Keratinocyte (primary cell): ENCODE data around the gene AGXT2. TPM values are rescaled to one million over a fixed set of nuclear protein-coding genes. Genes with fewer than 3 reads are reported as not detected.

Experiments used
- DNase-seq: peaks from one replicate; pipeline ENCODE4 v3.0.0-alpha.2; 2011; ENCODE audit warnings: low read depth, missing footprints, low spot score
- FAIRE-seq: peaks from 2 replicates; lab custom pipeline; 2011; peaks lifted over from hg19 to GRCh38; lab: Jason Lieb, UNC
- H2AFZ ChIP-seq: 2 replicates; pipeline ENCODE4 v1.6.0; 2012; ENCODE audit warnings: low read length, control low read depth, inconsistent platforms; ENCODE audit not compliant: control insufficient read depth
- H3K27ac ChIP-seq: 2 replicates; pipeline ENCODE4 v1.5.1; 2011; ENCODE audit warnings: low read length; ENCODE audit not compliant: control insufficient read depth, insufficient read depth
- H3K27me3 ChIP-seq: 3 replicates; pipeline ENCODE4 v1.6.0; 2011; ENCODE audit warnings: low read length; ENCODE audit not compliant: control insufficient read depth, insufficient read depth; ENCODE audit errors: extremely low read depth
- H3K36me3 ChIP-seq, 2 experiments: 2 replicates in 1 of 2; 3 replicates in 1 of 2; pipeline ENCODE4 v1.5.1; 2011; ENCODE audit warnings: low read length in 2 of 2, mild to moderate bottlenecking in 1 of 2; ENCODE audit not compliant: control insufficient read depth in 2 of 2, insufficient read depth in 2 of 2; ENCODE audit errors: extremely low read depth in 1 of 2
- H3K4me1 ChIP-seq: 3 replicates; pipeline ENCODE4 v1.5.1; 2011; ENCODE audit warnings: low read length; ENCODE audit not compliant: control insufficient read depth, insufficient read depth; ENCODE audit errors: extremely low read depth
- H3K4me2 ChIP-seq: 3 replicates; pipeline ENCODE4 v1.6.0; 2011; ENCODE audit warnings: low read depth, low read length; ENCODE audit not compliant: control insufficient read depth, insufficient read depth; ENCODE audit errors: extremely low read depth
- H3K4me3 ChIP-seq, 3 experiments: fragments of 200-600 bp in 1 of 3; sonication (generic) in 1 of 3; 2 replicates in 2 of 3; 3 replicates in 1 of 3; pipeline ENCODE4 v1.5.1; 2011 to 2016; ENCODE audit warnings: low read length in 3 of 3, mild to moderate bottlenecking in 3 of 3, control low read depth in 2 of 3, inconsistent platforms in 1 of 3, low read depth in 1 of 3, mixed read lengths in 1 of 3, mixed run types in 1 of 3, moderate library complexity in 1 of 3; ENCODE audit not compliant: control insufficient read depth in 2 of 3, insufficient read depth in 2 of 3; ENCODE audit errors: extremely low read depth in 1 of 3
- H3K79me2 ChIP-seq: 2 replicates; pipeline ENCODE4 v1.6.0; 2012; ENCODE audit warnings: low read length; ENCODE audit not compliant: control insufficient read depth, insufficient read depth
- H3K9ac ChIP-seq: 3 replicates; pipeline ENCODE4 v1.6.0; 2011; ENCODE audit warnings: low read length; ENCODE audit not compliant: control insufficient read depth, insufficient read depth; ENCODE audit errors: extremely low read depth
- H3K9me1 ChIP-seq: 3 replicates; pipeline ENCODE4 v1.6.0; 2011; ENCODE audit warnings: low read length; ENCODE audit not compliant: control insufficient read depth, insufficient read depth; ENCODE audit errors: extremely low read depth
- H3K9me3 ChIP-seq: 2 replicates; pipeline ENCODE4 v1.5.1; 2012; ENCODE audit warnings: low read depth, low read length; ENCODE audit not compliant: control insufficient read depth
- H4K20me1 ChIP-seq: 3 replicates; pipeline ENCODE4 v1.6.0; 2011; ENCODE audit warnings: low read length; ENCODE audit not compliant: control insufficient read depth, insufficient read depth; ENCODE audit errors: extremely low read depth
- CTCF ChIP-seq, 3 experiments: IDR thresholded peaks in 1 of 3; conservative IDR thresholded peaks in 1 of 3; optimal IDR thresholded peaks in 1 of 3; 2 replicates in 2 of 3; 3 replicates in 1 of 3; pipeline versions ENCODE3 to v1.5.1; 2011; ENCODE audit warnings: low read length in 3 of 3, mild to moderate bottlenecking in 3 of 3, moderate library complexity in 2 of 3, control low read depth in 1 of 3, inconsistent platforms in 1 of 3; ENCODE audit not compliant: insufficient read depth in 2 of 3; ENCODE audit errors: extremely low read depth in 1 of 3
- EZH2 ChIP-seq: IDR thresholded peaks from one replicate; pipeline ENCODE4 v1.6.1; 2012; ENCODE audit warnings: inconsistent platforms, mild to moderate bottlenecking, low read length, moderate library complexity
- dilution Hi-C: fragments of 300-500 bp; cut with MboI; formaldehyde crosslinking; loops from one replicate; pipeline ENCODE4 v1.7.0; 2020; ENCODE audit warnings: low sequenced_read_pairs; ENCODE audit not compliant: extremely low pct_ligation_motif_present
- polyA plus RNA-seq, 5 experiments: library from polyadenylated mRNA; depleted of rRNA in 3 of 5; stranded (reverse) in 3 of 5; stranded (forward) in 1 of 5; unstranded in 1 of 5; fragments of >200 nt; gene quantifications; 1 replicate in 1 of 5; 2 replicates in 3 of 5; 3 replicates in 1 of 5; pipeline versions ENCODE4 v1.2.1 to v1.2.3, GENCODE V29; 2011 to 2012; ENCODE audit warnings: missing spikeins in 2 of 5, low read depth in 1 of 5, low replicate concordance in 1 of 5

Gene AGXT2
- polyA plus RNA-seq, 1 donor (not counting 4 experiments of a cell fraction or from before 2014, with no cell fraction given), result not detected

- Histone ChIP-seq H3K9ac (no peak overlapping the region), H3K27me3 (no peaks in the 10 kb centered on the region), H3K4me1 (no peaks in the 10 kb centered on the region), H4K20me1 (no peaks in the 10 kb centered on the region), H2AFZ (no peak overlapping the region), H3K4me2 (no peak overlapping the region), H3K4me3 (no peak overlapping the region), H3K79me2 (no peaks in the 10 kb centered on the region), H3K9me1 (no peaks in the 10 kb centered on the region), H3K27ac (no peak overlapping the region), H3K36me3 (no peaks in the 10 kb centered on the region), H3K9me3 (no peaks in the 10 kb centered on the region)
- dilution Hi-C loops, result no loop called here
- no peak for TF ChIP-seq CTCF (optimal IDR thresholded peaks at IDR 0.05 in 1 of 3, IDR thresholded peaks at IDR 0.05 in 1 of 3, conservative IDR thresholded peaks at IDR 0.05 in 1 of 3; ENCODE audit: extremely low read depth in 1 of 3, insufficient read depth in 2 of 3, low read length in 3 of 3)
- TF ChIP-seq EZH2, result no peak
- FAIRE-seq (no peak), DNase-seq (no peak)
Observed at GRCh38 chr5:35010676-35011075, 37.1 kb downstream of the AGXT2 start.

- no peaks in the 10 kb centered on the region for H3K9me3 ChIP-seq
- no peak overlapping the region for H3K9ac ChIP-seq
- no peak overlapping the region for H3K4me3 ChIP-seq
- no peak overlapping the region for H3K27ac ChIP-seq
- no peaks in the 10 kb centered on the region for H3K4me1 ChIP-seq
- no peaks in the 10 kb centered on the region for H3K9me1 ChIP-seq
- FAIRE-seq, result no peak
- DNase-seq, result no peak
- H3K4me2 ChIP-seq, result no peak overlapping the region
- no peaks in the 10 kb centered on the region for H3K27me3 ChIP-seq
- TF ChIP-seq EZH2 (no peak), CTCF (optimal IDR thresholded peaks at IDR 0.05 in 1 of 3, IDR thresholded peaks at IDR 0.05 in 1 of 3, conservative IDR thresholded peaks at IDR 0.05 in 1 of 3; ENCODE audit: extremely low read depth in 1 of 3, insufficient read depth in 2 of 3, low read length in 3 of 3) (no peak)
- H3K79me2 ChIP-seq, result no peaks in the 10 kb centered on the region
- dilution Hi-C loops, result no loop called here
- H3K36me3 ChIP-seq, result no peaks in the 10 kb centered on the region
- H2AFZ ChIP-seq, result no peak overlapping the region
- no peaks in the 10 kb centered on the region for H4K20me1 ChIP-seq
Observed at GRCh38 chr5:35009657-35010056, 38.1 kb downstream of the AGXT2 start.
